Fibroblast of skin of right quadriceps (primary cell): ENCODE data around the gene ZNF280C.
A peak's percentile ranks its signal among the peaks of the same experiment; 100 is the strongest.
"Not testable (repeated sequence)": the region's sequence is repeated elsewhere in the genome, so short reads cannot be mapped to it uniquely, and the experiment has no call there.

Experiments used
- DNase-seq: peaks from one replicate; pipeline ENCODE4 v3.0.0-alpha.2; 2013

ZNF280C gene, protein sequence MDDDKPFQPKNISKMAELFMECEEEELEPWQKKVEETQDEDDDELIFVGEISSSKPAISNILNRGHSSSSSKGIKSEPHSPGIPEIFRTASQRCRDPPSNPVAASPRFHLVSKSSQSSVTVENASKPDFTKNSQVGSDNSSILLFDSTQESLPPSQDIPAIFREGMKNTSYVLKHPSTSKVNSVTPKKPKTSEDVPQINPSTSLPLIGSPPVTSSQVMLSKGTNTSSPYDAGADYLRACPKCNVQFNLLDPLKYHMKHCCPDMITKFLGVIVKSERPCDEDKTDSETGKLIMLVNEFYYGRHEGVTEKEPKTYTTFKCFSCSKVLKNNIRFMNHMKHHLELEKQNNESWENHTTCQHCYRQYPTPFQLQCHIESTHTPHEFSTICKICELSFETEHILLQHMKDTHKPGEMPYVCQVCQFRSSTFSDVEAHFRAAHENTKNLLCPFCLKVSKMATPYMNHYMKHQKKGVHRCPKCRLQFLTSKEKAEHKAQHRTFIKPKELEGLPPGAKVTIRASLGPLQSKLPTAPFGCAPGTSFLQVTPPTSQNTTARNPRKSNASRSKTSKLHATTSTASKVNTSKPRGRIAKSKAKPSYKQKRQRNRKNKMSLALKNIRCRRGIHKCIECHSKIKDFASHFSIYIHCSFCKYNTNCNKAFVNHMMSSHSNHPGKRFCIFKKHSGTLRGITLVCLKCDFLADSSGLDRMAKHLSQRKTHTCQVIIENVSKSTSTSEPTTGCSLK

GRCh38 chrX:130268449-130269170 is at the start of gene ZNF280C:
TSS of gene ZNF280C (minus strand) at chrX:130268899. CDS start at chrX:130260449, 8,450 bp downstream.
- DNase-seq = peak; percentile 94

DNA sequence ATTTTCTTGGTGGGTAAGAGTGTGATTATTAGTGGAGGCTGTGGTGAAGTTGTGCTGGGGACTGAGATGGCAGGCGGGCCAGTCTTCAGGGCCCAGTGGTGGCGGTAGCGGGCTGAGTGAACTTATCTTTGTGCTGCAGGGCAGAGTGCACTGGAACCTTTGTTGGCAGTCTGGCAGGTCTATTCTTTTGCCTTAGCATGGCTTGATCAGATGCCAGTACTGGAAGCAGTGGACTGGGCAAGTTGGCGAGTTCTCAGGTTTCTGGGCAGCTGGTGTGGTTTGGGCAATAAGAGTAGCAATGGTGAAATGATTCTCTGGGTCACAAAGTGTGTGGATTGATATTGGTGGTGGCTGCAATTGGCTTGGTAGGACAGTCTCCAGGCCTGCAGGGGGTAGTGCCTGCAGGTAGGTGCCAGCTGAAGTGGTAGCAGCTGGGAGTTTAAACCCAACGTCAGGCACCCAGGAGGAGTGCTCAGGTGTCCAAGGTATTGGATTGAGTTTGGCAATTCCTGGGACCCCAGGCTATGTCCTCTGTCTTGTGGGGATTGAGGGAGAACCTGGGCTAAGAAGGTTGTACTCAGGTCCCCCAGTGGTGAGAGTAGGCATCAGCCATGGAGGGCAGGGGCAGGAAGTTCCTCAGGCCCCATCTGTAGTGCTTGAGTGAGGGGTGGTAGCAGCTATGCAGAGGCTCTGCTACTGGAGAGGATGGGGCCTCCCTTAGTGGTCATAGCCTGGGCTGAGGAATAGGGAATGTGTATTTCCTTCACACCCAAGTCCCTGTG is 36.1 kb upstream of the ZNF280C start:
- DNase-seq = no peak

DNA sequence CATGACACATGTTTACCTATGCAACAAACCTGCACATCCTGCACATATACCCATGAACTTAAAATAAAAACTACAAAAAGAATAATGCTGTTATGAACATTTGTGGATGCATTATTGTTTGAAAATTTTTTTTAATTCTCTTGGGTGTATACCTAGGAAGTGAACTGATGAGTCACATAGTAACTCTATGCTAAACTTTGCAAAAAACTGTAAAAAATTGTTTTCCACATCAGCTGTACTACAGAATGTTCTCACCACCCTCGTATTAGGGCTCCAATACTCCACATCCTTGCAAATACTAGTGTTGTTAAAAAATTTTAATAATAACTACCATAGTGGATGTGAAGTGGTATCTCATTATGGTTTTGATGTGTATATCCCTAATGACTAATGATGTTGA is 33.3 kb upstream of the ZNF280C start:
- no peak for DNase-seq

- DNase-seq = no peak
Measured at GRCh38 chrX:130301405-130301804, 32.7 kb upstream of the ZNF280C start.

DNA sequence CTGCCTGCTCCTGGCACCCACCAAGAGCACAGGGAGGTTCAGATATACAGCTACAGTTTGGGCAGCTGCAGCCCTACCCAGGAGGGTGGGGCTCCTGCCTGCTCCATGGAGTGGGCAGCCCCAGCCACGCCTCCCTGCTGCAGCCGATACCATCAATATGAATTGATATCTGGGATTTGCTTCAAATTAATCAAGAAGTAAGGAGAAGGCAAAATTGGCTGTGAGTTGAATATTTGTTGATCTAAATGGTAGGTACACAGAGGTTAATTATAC is 31.2 kb upstream of the ZNF280C start:
- DNase-seq = no peak

GRCh38 chrX:130299279-130300009 is 30.7 kb upstream of the ZNF280C start:
- DNase-seq = no peak

GRCh38 chrX:130296743-130297142 is 28.0 kb upstream of the ZNF280C start:
- DNase-seq = peak; percentile 13

GRCh38 chrX:130296297-130296678 is 27.6 kb upstream of the ZNF280C start:
- no peak for DNase-seq

- no peak for DNase-seq
Measured at GRCh38 chrX:130295519-130296296, 27.0 kb upstream of the ZNF280C start.

DNA sequence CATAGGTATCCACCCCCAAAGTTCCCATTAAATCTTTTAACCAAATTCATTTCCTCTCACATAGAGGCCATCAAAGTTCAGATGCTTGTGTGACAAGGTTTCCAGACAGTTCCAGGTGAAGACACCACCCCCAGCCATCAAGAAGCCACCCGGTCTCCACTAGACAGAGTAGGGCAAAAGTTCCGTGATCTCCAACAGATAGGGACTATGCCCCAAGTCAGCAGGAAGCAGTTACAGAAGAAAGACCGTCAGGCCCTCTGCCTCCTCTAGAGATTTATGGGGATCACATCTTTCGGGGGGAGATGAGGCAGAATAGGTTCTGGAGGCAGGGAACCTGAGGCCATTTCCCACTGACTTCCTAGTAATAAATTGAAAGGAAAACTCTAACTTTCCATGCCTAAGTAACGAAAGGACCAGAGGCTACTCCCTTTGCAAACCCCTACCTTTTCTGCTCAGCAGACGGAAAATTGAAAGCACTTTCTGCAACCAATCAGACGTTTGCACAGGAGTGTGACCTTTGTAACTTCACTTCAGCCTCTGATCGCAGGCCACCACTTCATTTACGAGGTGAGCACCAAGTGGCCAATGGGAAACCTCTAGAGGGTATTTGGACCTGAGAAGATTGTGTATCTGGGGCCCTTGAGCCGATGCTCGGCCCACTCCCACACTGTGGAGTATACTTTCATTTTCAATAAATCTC is 18.5 kb upstream of the ZNF280C start:
- no peak for DNase-seq

DNA sequence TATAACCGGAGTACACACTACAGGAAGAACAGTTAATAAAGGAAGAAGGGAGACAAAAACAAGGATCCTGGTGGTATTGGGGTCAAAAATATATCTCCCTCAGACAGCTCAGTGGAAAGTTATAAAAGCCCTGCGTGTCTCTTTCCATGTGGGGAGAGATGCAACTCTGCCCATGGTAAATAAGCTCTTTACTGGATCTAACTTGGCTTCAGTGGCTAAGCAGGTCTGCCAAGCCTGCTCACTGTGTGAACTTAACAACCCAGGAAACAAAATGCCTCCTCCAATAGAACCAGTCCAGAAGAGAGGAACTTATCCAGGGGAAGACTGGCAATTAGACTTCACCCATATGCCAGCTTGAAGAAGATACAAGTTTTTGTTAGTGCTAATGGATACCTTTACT is 17.0 kb upstream of the ZNF280C start:
- no peak for DNase-seq

GRCh38 chrX:130285069-130285620 is 16.4 kb upstream of the ZNF280C start:
- DNase-seq = no peak

DNA sequence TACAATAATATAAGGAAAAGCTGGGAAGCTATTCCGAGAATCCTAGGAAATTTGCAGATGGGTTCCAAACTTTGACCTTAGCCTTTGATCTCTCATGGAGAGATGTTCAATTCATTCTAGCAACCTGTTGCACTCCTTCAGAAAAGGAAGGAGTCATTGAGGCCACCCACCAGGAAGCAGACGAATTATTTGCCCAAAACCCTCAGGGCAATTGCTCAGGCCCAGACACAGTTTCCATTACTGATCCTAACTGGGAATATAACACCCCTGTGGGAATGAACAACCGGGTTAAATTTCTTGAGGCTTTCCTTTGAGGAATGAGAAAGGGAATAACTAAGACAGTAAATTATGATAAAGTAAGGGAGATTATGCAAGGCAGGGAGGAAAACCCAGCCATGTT is 13.5 kb upstream of the ZNF280C start:
- no peak for DNase-seq

DNA sequence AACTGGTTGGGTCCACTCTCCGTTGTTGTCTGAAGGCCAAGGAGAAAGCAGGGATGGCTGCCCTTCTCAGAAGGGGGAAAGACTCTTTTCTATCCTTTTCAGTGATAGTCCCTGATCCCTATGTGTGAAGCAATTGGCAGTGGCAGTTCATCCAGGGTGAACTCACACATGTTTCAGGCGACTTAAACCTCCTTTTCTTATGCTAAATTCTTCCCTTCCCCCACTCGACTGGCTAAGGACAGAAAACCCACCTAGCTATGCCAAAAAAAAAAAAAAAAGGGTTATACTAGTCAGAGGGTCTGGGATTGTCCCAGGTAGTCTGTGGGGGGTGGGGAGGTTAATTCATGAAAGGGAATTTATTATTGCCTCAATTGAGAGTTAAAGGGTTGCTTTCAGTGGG is 12.2 kb upstream of the ZNF280C start:
- no peak for DNase-seq

DNA sequence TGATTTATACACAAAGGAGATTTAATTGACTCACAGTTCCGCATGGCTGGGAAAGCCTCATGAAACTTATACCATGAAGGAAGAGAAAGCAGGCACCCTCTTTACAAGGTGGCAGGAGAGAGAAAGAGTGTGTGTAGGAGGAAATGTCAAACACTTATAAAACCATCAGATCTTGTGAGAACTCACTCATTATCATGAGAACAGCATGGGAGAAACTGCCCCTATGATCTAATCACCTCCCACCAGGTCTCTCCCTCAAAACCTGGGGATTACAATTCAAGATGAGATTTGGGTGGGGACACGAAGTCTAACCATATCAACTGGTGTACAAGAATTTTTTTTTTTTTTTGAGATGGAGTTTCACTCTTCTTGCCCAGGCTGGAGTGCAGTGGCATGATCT is 3.6 kb upstream of the ZNF280C start:
- DNase-seq = not testable (repeated sequence)

DNA sequence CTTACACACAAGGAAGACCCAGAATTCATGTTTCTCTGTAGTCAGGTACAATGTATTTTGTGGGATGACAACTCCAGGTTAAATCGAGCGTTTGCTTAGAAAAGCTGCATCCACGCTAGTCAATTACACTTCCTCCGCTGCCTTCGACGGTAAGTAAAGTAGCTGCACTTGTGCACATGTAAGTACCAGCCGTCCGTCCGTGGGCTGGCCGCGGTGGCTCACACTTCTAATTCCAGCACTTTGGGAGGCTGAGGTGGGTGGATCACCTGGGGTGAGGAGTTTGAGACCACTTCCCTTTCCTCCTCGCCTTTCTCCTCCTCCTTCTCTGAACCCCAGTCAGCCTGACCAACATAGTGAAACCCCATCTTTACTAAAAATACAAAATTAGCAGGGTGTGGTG is 692 bp upstream of the ZNF280C start:
- not testable (repeated sequence) for DNase-seq

DNA sequence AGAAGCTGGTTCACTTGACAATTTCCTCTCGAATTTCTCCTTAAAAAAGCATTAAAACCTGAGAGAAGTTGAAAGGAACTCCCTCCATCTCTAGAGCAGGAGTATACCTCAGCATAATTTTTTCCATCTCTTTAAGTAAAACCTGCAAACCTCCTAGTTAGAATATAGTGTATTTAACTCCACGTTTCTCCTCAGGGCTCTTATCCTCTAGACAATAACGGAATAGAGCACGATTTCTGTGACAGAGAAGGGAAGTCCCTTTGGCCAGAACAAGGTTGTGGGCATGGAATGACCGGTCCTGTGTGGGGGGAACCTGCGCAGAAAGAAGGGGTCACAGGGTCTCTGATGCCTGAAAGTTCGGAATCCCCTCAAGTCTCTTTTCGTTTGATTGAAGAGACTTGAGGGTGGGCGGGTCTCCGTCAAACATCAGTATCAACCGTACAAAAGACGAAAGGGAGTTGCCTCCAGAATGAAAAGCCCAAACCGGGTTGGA is 697 bp downstream of the ZNF280C start:
- no peak for DNase-seq

GRCh38 chrX:130264573-130264972 is 4.1 kb downstream of the ZNF280C start:
- DNase-seq = no peak

DNA sequence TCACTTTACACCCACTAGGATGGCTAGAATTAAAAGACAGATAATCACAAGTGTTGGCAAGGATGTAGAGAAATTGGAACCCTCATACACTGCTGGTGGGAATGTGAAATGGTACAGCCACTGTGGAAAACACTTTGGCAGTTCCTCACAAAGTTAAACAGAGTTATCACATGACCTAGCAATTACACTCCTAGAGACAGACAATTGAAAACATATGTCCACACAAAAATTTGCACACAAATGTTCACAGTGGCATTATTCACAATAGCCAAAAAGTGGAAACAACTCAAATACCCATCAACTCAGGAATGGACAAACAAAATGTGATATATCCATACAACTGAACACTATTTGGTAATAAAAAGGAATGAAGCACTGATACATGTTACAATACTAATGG is 5.7 kb downstream of the ZNF280C start:
- peak; percentile 20 for DNase-seq

- DNase-seq = no peak
Measured at GRCh38 chrX:130262231-130262630, 6.5 kb downstream of the ZNF280C start.
